HepG2 (cell line): ENCODE data around the gene NEURL2. TPM values are rescaled to one million over a fixed set of nuclear protein-coding genes. Genes with fewer than 3 reads are reported as not detected.

Experiments
- ARID4A ChIP-seq: sonication (generic); formaldehyde crosslinking; IDR thresholded peaks from 2 replicates; pipeline ENCODE4 v1.5.0; 2020; ENCODE audit warnings: mild to moderate bottlenecking, missing genetic modification reagents, borderline replicate concordance
- ASH2L ChIP-seq: fragments of 300-600, 200-600 bp; sonication (generic); IDR thresholded peaks from 2 replicates; pipeline ENCODE4 v1.7.0; 2017; ENCODE audit warnings: low read depth, mild to moderate bottlenecking, moderate library complexity, mixed read lengths, low read length; ENCODE audit not compliant: insufficient read length
- CREB1 ChIP-seq, 2 experiments: fragments of 450-650 bp in 1 of 2; IDR thresholded peaks; 2 replicates each; pipeline ENCODE4 v1.6.1; 2016 to 2017; ENCODE audit warnings: control low read depth in 1 of 2, mild to moderate bottlenecking in 1 of 2, missing compliant biosample characterization in 1 of 2, missing genetic modification characterization in 1 of 2
- FOXP1 ChIP-seq, 2 experiments: fragments of 450-650 bp in 1 of 2; IDR thresholded peaks; 2 replicates each; pipeline ENCODE4 v1.6.1; 2017 to 2018; ENCODE audit warnings: antibody characterized with exemption in 1 of 2
- HNF4A ChIP-seq: sonication (generic); formaldehyde crosslinking; IDR thresholded peaks from 2 replicates; pipeline ENCODE4 v1.4.0; 2020; ENCODE audit warnings: missing genetic modification reagents
- SMAD9 ChIP-seq: sonication (generic); formaldehyde crosslinking; IDR thresholded peaks from 2 replicates; pipeline ENCODE4 v1.5.1; 2020; ENCODE audit warnings: mild to moderate bottlenecking, missing genetic modification reagents
- SNAI1 ChIP-seq: sonication (generic); formaldehyde crosslinking; IDR thresholded peaks from 2 replicates; pipeline ENCODE4 v1.5.0; 2020; ENCODE audit warnings: mild to moderate bottlenecking, missing genetic modification reagents, borderline replicate concordance
- SRY ChIP-seq: sonication (generic); formaldehyde crosslinking; IDR thresholded peaks from 2 replicates; pipeline ENCODE4 v1.8.0; 2022; ENCODE audit warnings: mild to moderate bottlenecking, missing genetic modification reagents
- TGIF2 ChIP-seq: IDR thresholded peaks from 2 replicates; pipeline ENCODE4 v1.6.1; 2016; ENCODE audit warnings: control low read depth, missing compliant biosample characterization
- ZBTB44 ChIP-seq: sonication (generic); formaldehyde crosslinking; IDR thresholded peaks from 2 replicates; pipeline ENCODE4 v1.4.0; 2020; ENCODE audit warnings: missing genetic modification reagents
- ZFY ChIP-seq: sonication (generic); formaldehyde crosslinking; IDR thresholded peaks from 2 replicates; pipeline ENCODE4 v1.4.0; 2020; ENCODE audit warnings: missing genetic modification reagents
- ZMAT3 ChIP-seq: sonication (generic); formaldehyde crosslinking; conservative IDR thresholded peaks from 2 replicates; pipeline ENCODE4 v1.7.0; 2021; ENCODE audit warnings: missing genetic modification reagents
- ZNF232 ChIP-seq: sonication (generic); formaldehyde crosslinking; IDR thresholded peaks from 2 replicates; pipeline ENCODE4 v1.4.0; 2020; ENCODE audit warnings: missing genetic modification reagents, borderline replicate concordance
- ZNF276 ChIP-seq: sonication (generic); formaldehyde crosslinking; IDR thresholded peaks from 2 replicates; pipeline ENCODE4 v1.4.0; 2020; ENCODE audit warnings: mild to moderate bottlenecking, low read depth, missing genetic modification reagents
- ZNF441 ChIP-seq: sonication (generic); formaldehyde crosslinking; IDR thresholded peaks from 2 replicates; pipeline ENCODE4 v1.7.0; 2021; ENCODE audit warnings: missing genetic modification reagents, borderline replicate concordance
- ZNF501 ChIP-seq: sonication (generic); formaldehyde crosslinking; IDR thresholded peaks from 2 replicates; pipeline ENCODE4 v1.5.1; 2020; ENCODE audit warnings: mild to moderate bottlenecking, moderate library complexity, missing genetic modification reagents
- ZNF557 ChIP-seq: sonication (generic); formaldehyde crosslinking; IDR thresholded peaks from 2 replicates; pipeline ENCODE4 v1.4.0; 2020; ENCODE audit warnings: missing genetic modification reagents
- ZNF670 ChIP-seq: sonication (generic); formaldehyde crosslinking; IDR thresholded peaks from 2 replicates; pipeline ENCODE4 v1.8.0; 2022; ENCODE audit warnings: mild to moderate bottlenecking, missing genetic modification reagents, borderline replicate concordance
- ZNF709 ChIP-seq: sonication (generic); formaldehyde crosslinking; IDR thresholded peaks from 2 replicates; pipeline ENCODE4 v1.5.0; 2020; ENCODE audit warnings: mild to moderate bottlenecking, missing genetic modification reagents
- ZNF747 ChIP-seq: sonication (generic); formaldehyde crosslinking; IDR thresholded peaks from 2 replicates; pipeline ENCODE4 v1.8.1; 2023; ENCODE audit warnings: missing genetic modification reagents, mild to moderate bottlenecking, borderline replicate concordance
- polyA plus RNA-seq, 8 experiments: library from polyadenylated mRNA; depleted of rRNA in 3 of 8; stranded (reverse) in 7 of 8; unstranded in 1 of 8; fragments of >200 nt; fragmentation: Illumina TruSeq in 4 of 8; extraction: Trizol in 4 of 8; gene quantifications; 2 replicates each; pipeline versions ENCODE4 v1.2.1 to v1.2.3, GENCODE V29; 2011 to 2016; ENCODE audit warnings: low read depth in 4 of 8, missing spikeins in 1 of 8, mixed read lengths in 1 of 8; ENCODE audit not compliant: insufficient read depth in 1 of 8
- total RNA-seq, 5 experiments: library from RNA; depleted of rRNA; stranded (reverse); fragments of >200 nt; fragmentation: Illumina TruSeq; extraction: Trizol; gene quantifications; 2 replicates each; pipeline ENCODE4 v1.2.3, GENCODE V29; 2016; ENCODE audit warnings: low read depth in 1 of 5
- TF ChIP-seq, protein P1 (sequence below): sonication (generic); formaldehyde crosslinking; IDR thresholded peaks from 2 replicates; pipeline ENCODE4 v1.4.0; 2020; ENCODE audit warnings: mild to moderate bottlenecking, missing genetic modification reagents

The NEURL2 gene
- total and polyA plus RNA-seq, 2 of the 13 experiments (the other 11 are each of a cell fraction or from before 2014, with no cell fraction given) = 7.2 to 9.7 TPM

- TF ChIP-seq ZNF557 (CRISPR knock-in tag) (peak; percentile 74; the same call in 1 of the 2 replicates), HNF4A (CRISPR knock-in tag) (0 out of 2 replicates have a peak, but pooled peaks have one; percentile 31), ZBTB44 (CRISPR knock-in tag) (0 out of 2 replicates have a peak, but pooled peaks have one; percentile 42), ZNF709 (CRISPR knock-in tag) (0 out of 2 replicates have a peak, but pooled peaks have one; percentile 2), ZNF670 (peak; percentile 43; the same call in 1 of the 2 replicates), FOXP1 (IDR thresholded peaks at IDR 0.05) (no peak), FOXP1 (CRISPR knock-in tag; IDR thresholded peaks at IDR 0.05) (0 out of 2 replicates have a peak, but pooled peaks have one; percentile 50), TGIF2 (CRISPR knock-in tag) (peak; percentile 50; the same call in 1 of the 2 replicates), ZFY (CRISPR knock-in tag) (no peak), SNAI1 (CRISPR knock-in tag) (no peak), ARID4A (CRISPR knock-in tag) (peak; percentile 65), SMAD9 (CRISPR knock-in tag) (0 out of 2 replicates have a peak, but pooled peaks have one; percentile 67), ASH2L (peak; percentile 65), ZNF276 (no peak), ZNF441 (CRISPR knock-in tag) (peak; percentile 44; the same call in 1 of the 2 replicates), ZNF232 (peak; percentile 32; the same call in 1 of the 2 replicates), ZNF501 (CRISPR knock-in tag) (0 out of 2 replicates have a peak, but pooled peaks have one; percentile 23), SRY (no peak), ZMAT3 (0 out of 2 replicates have a peak, but pooled peaks have one; percentile 40), ZNF747 (no peak), CREB1 (IDR thresholded peaks at IDR 0.05) (no peak), CREB1 (CRISPR knock-in tag; IDR thresholded peaks at IDR 0.05) (peak; percentile 37; the same call in 1 of the 2 replicates)
- TF ChIP-seq, protein P1, sequence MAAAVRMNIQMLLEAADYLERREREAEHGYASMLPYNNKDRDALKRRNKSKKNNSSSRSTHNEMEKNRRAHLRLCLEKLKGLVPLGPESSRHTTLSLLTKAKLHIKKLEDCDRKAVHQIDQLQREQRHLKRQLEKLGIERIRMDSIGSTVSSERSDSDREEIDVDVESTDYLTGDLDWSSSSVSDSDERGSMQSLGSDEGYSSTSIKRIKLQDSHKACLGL (CRISPR knock-in tag) = no peak
These were observed 44.5 kb upstream of the NEURL2 start (continued) for GRCh38 chr20:45935416-45936046.
